Erythroblast (primary cell): Measurements from ENCODE around the gene AMPD1.
A peak's percentile ranks its signal among the peaks of the same experiment; 100 is the strongest.

Source experiments
- GATA1 ChIP-seq: IDR thresholded peaks from 2 replicates; pipeline ENCODE4 v1.6.1; 2011; ENCODE audit warnings: low read depth, mild to moderate bottlenecking, control low read depth, low read length, moderate library complexity
- POLR2A ChIP-seq: IDR thresholded peaks from 2 replicates; pipeline ENCODE4 v1.6.1; 2011; ENCODE audit warnings: mild to moderate bottlenecking, low read length

GRCh38 chr1:114716304-114717170 lies 21.2 kb upstream of the AMPD1 start, which contains the start of gene NRAS:
- peak; percentile 83 for TF ChIP-seq POLR2A
- TF ChIP-seq GATA1 = no peak
